ENCODE results near the gene PLXNA1.

PLXNA1 gene

GRCh38 chr3:126987129-126987528 is 4.2 kb downstream of the PLXNA1 start:
- ATAC-seq (ENCODE audit: low read depth): no peak
- H3K4me1 ChIP-seq (ENCODE audit: insufficient read depth, poor library complexity, severe bottlenecking): peaks cover 3% of the 10 kb centered on the region
- no peak overlapping the region for H3K4me3 ChIP-seq (ENCODE audit: severe bottlenecking)
- TF ChIP-seq CTCF (IDR thresholded peaks at IDR 0.05; ENCODE audit: poor library complexity, severe bottlenecking): no peak
- no peaks in the 10 kb centered on the region for H3K9me3 ChIP-seq (ENCODE audit: severe bottlenecking)
- no peak overlapping the region for H3K27ac ChIP-seq (ENCODE audit: poor library complexity, severe bottlenecking)
- DNase-seq (ENCODE audit: low spot score): no peak
- no peaks in the 10 kb centered on the region for H3K27me3 ChIP-seq (ENCODE audit: insufficient read depth, poor library complexity, severe bottlenecking)
- peaks cover 37% of the 10 kb centered on the region for H3K36me3 ChIP-seq (ENCODE audit: low read depth)

- Histone ChIP-seq H3K4me3 (ENCODE audit: severe bottlenecking) (no peak overlapping the region), H3K4me1 (ENCODE audit: insufficient read depth, poor library complexity, severe bottlenecking) (no peaks in the 10 kb centered on the region), H3K36me3 (ENCODE audit: low read depth) (peaks cover 38% of the 10 kb centered on the region), H3K27me3 (ENCODE audit: insufficient read depth, poor library complexity, severe bottlenecking) (no peaks in the 10 kb centered on the region), H3K9me3 (ENCODE audit: severe bottlenecking) (no peaks in the 10 kb centered on the region), H3K27ac (ENCODE audit: poor library complexity, severe bottlenecking) (no peak overlapping the region)
- ATAC-seq (ENCODE audit: low read depth) (no peak), DNase-seq (ENCODE audit: low spot score) (no peak)
- no peak for TF ChIP-seq CTCF (IDR thresholded peaks at IDR 0.05; ENCODE audit: poor library complexity, severe bottlenecking)
Measured at GRCh38 chr3:126987596-126987995, 4.7 kb downstream of the PLXNA1 start.

- Histone ChIP-seq H3K9me3 (ENCODE audit: severe bottlenecking) (no peaks in the 10 kb centered on the region), H3K27ac (ENCODE audit: poor library complexity, severe bottlenecking) (no peak overlapping the region), H3K27me3 (ENCODE audit: insufficient read depth, poor library complexity, severe bottlenecking) (no peaks in the 10 kb centered on the region), H3K36me3 (ENCODE audit: low read depth) (peaks cover 43% of the 10 kb centered on the region), H3K4me3 (ENCODE audit: severe bottlenecking) (no peak overlapping the region), H3K4me1 (ENCODE audit: insufficient read depth, poor library complexity, severe bottlenecking) (no peaks in the 10 kb centered on the region)
- no peak for TF ChIP-seq CTCF (IDR thresholded peaks at IDR 0.05; ENCODE audit: poor library complexity, severe bottlenecking)
- no peak for ATAC-seq (ENCODE audit: low read depth)
- no peak for DNase-seq (ENCODE audit: low spot score)
Measured at GRCh38 chr3:126988451-126989021, 5.6 kb downstream of the PLXNA1 start.

GRCh38 chr3:126989316-126990023 is 6.6 kb downstream of the PLXNA1 start:
- ATAC-seq (ENCODE audit: low read depth) (no peak), DNase-seq (ENCODE audit: low spot score) (no peak)
- H3K9me3 ChIP-seq (ENCODE audit: severe bottlenecking): no peaks in the 10 kb centered on the region
- no peaks in the 10 kb centered on the region for H3K4me1 ChIP-seq (ENCODE audit: insufficient read depth, poor library complexity, severe bottlenecking)
- no peak overlapping the region for H3K27ac ChIP-seq (ENCODE audit: poor library complexity, severe bottlenecking)
- TF ChIP-seq CTCF (IDR thresholded peaks at IDR 0.05; ENCODE audit: poor library complexity, severe bottlenecking): no peak
- H3K36me3 ChIP-seq (ENCODE audit: low read depth): peaks cover 50% of the 10 kb centered on the region
- no peaks in the 10 kb centered on the region for H3K27me3 ChIP-seq (ENCODE audit: insufficient read depth, poor library complexity, severe bottlenecking)
- no peak overlapping the region for H3K4me3 ChIP-seq (ENCODE audit: severe bottlenecking)

Measured in RWPE2 (cell line).